GM12891 (cell line): Measurements from ENCODE around the gene FEZ2.

Source experiments
- POLR2A ChIP-seq: IDR thresholded peaks from 2 replicates; pipeline ENCODE4 v1.6.1; 2011; ENCODE audit warnings: low read depth, low read length, control low read depth
- POLR2AphosphoS5 ChIP-seq: IDR thresholded peaks from 2 replicates; pipeline ENCODE4 v1.6.1; 2011; ENCODE audit warnings: low read depth, low read length, control low read depth
- SPI1 ChIP-seq: IDR thresholded peaks from 2 replicates; pipeline ENCODE4 v1.6.1; 2011; ENCODE audit warnings: low read depth, low read length, control low read depth
- TAF1 ChIP-seq: IDR thresholded peaks from 2 replicates; pipeline ENCODE4 v1.6.1; 2011; ENCODE audit warnings: low read depth, low read length, control low read depth

GRCh38 chr2:36559221-36559942 lies 38.6 kb downstream of the FEZ2 start:
- TF ChIP-seq SPI1 (no peak), POLR2A (no peak), POLR2AphosphoS5 (no peak), TAF1 (no peak)
